ENCODE data around the gene IER5. TPM values are rescaled to one million over a fixed set of nuclear protein-coding genes. Genes with fewer than 3 reads are reported as not detected.

Gene IER5
- total RNA-seq, 1 experiment from 2014 or later = 17.8 TPM

- no peaks in the 10 kb centered on the region for H3K36me3 ChIP-seq
- no peak for DNase-seq
These were observed 45.5 kb downstream of the IER5 start for GRCh38 chr1:181133969-181134418.

GRCh38 chr1:181134543-181135436, 46.3 kb downstream of the IER5 start:
- no peak overlapping the region for H3K4me3 ChIP-seq
- peak; percentile 86 for DNase-seq

More at GRCh38 chr1:181133969-181134418, 45.5 kb downstream of the IER5 start:
- H3K4me3 ChIP-seq = no peak overlapping the region
- H3K27me3 ChIP-seq = no peaks in the 10 kb centered on the region
- no peaks in the 10 kb centered on the region for H3K9me3 ChIP-seq

GRCh38 chr1:181135437-181135731, 46.9 kb downstream of the IER5 start:
- Histone ChIP-seq H3K27me3 (no peaks in the 10 kb centered on the region), H3K36me3 (no peaks in the 10 kb centered on the region), H3K4me3 (no peak overlapping the region), H3K9me3 (no peaks in the 10 kb centered on the region)
- DNase-seq = peak; percentile 50

More at GRCh38 chr1:181134543-181135436, 46.3 kb downstream of the IER5 start:
- Histone ChIP-seq H3K36me3 (no peaks in the 10 kb centered on the region), H3K27me3 (no peaks in the 10 kb centered on the region), H3K9me3 (no peaks in the 10 kb centered on the region)

GRCh38 chr1:181135815-181136737, 47.6 kb downstream of the IER5 start:
- Histone ChIP-seq H3K36me3 (no peaks in the 10 kb centered on the region), H3K27me3 (no peaks in the 10 kb centered on the region), H3K9me3 (no peaks in the 10 kb centered on the region), H3K4me3 (no peak overlapping the region)
- DNase-seq = peak; percentile 69

DNA sequence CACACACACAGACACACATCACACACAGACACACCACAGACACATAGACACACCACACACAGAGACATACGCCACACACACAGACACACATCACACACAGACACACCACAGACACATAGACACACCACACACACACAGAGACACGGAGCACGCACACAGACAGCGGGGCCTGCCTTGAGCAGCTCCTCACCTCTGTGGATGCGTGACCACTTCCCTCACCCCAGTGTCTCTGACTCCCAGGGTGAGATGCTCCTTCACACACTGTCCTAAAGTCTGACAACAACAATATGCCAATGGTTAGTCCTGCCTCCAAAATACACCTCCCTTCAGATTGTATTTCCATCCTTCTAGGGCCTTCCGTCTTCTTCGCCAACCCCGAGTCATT, 48.2 kb downstream of the IER5 start:
- no peaks in the 10 kb centered on the region for H3K36me3 ChIP-seq
- no peak overlapping the region for H3K4me3 ChIP-seq
- no peaks in the 10 kb centered on the region for H3K9me3 ChIP-seq
- DNase-seq = no peak
- H3K27me3 ChIP-seq = no peaks in the 10 kb centered on the region

DNA sequence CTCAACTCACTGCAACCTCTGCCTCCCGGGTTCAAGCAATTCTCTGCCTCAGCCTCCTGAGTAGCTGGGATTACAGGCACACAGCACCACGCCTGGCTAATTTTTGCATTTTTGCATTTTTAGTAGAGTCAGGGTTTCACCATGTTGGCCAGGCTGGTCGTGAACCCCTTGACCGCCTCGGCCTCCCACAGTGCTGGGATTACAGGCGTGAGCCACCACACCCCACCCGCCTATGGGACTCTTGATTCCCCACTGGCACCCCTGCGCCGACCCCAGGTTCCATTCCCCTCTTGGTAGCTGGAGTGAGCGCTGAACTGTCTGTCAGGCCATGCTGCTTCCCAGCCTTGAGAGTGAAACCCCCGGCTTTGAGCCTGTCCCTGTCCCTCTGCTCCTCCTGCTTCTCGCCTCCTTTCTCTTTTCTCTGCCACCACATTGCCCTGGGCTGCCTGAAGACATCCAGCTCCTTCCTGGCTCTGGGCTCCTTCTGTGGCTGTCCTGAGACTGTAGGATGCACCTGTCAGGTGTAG, 48.8 kb downstream of the IER5 start:
- Histone ChIP-seq H3K27me3 (no peaks in the 10 kb centered on the region), H3K36me3 (no peaks in the 10 kb centered on the region), H3K9me3 (no peaks in the 10 kb centered on the region), H3K4me3 (no peak overlapping the region)
- DNase-seq = no peak

- Histone ChIP-seq H3K4me3 (no peak overlapping the region), H3K27me3 (no peaks in the 10 kb centered on the region), H3K36me3 (no peaks in the 10 kb centered on the region), H3K9me3 (no peaks in the 10 kb centered on the region)
- peak; percentile 45 for DNase-seq
These were observed 51.1 kb downstream of the IER5 start for GRCh38 chr1:181139631-181140061.

DNA sequence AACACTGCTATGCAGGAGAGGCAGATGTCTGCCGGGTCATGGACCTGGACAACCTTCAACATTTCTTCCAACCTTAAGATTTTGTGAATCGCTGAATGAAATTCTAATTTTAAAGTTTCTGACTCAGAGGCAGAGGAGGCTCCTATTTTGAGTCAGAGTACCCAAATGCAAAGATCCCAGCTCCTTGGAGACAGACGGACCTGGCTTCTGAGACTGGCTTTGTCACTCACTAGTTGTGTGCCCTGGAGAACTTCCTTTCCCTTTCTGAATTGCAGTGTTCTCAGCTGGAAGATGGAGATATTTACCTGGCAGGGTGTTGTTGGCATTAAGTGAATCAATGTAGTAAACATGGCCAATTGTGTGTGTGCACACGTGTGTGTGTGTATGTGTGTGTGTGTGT, 51.9 kb downstream of the IER5 start:
- Histone ChIP-seq H3K27me3 (no peaks in the 10 kb centered on the region), H3K36me3 (no peaks in the 10 kb centered on the region), H3K9me3 (no peaks in the 10 kb centered on the region), H3K4me3 (no peak overlapping the region)
- DNase-seq = no peak

DNA sequence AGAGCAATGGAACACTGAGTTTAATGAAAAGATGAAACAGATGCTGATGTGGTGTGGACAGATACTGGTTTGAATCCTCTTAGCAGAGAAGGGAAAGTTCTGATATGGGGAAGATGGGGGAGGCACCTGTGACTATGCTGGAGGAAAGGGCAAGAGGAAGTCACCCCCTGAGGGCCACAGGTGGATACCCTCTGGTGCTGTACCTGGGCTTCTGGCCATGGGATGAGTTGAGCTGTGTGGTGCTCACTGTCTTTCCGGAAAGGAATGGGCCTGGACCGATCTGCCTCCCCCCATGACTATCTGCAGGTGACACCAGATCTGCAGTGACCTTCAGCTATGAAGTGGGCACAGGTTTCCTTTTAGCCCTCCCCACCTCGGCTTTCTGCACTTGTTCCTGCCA, 52.4 kb downstream of the IER5 start:
- H3K27me3 ChIP-seq = no peaks in the 10 kb centered on the region
- H3K4me3 ChIP-seq = no peak overlapping the region
- H3K9me3 ChIP-seq = peaks cover under 1% of the 10 kb centered on the region; the same call in 1 of the 2 replicates
- H3K36me3 ChIP-seq = no peaks in the 10 kb centered on the region
- no peak for DNase-seq

GRCh38 chr1:181141431-181141910, 53.0 kb downstream of the IER5 start:
- no peaks in the 10 kb centered on the region for H3K27me3 ChIP-seq
- no peaks in the 10 kb centered on the region for H3K36me3 ChIP-seq
- no peak overlapping the region for H3K4me3 ChIP-seq
- H3K9me3 ChIP-seq = peaks cover 3% of the 10 kb centered on the region; the same call in 1 of the 2 replicates
- DNase-seq = peak; percentile 79

Other genes starting within 250 kb of the IER5 start
- 3.9 and 13.8 TPM in 2 replicates for gene KIAA1614, start 175.8 kb upstream of the IER5 start, total RNA-seq (2014; rRNA removed; shearing (Covaris generic); ENCODE audit: low replicate concordance)
- 23.8 and 27.7 TPM in 2 replicates for gene STX6, start 65.8 kb upstream of the IER5 start, total RNA-seq (2014; rRNA removed; shearing (Covaris generic); ENCODE audit: low replicate concordance)
- 7.6 and 15.3 TPM in 2 replicates for gene MR1, start 54.7 kb upstream of the IER5 start, total RNA-seq (2014; rRNA removed; shearing (Covaris generic); ENCODE audit: low replicate concordance)